GM12864 (cell line): ENCODE results near the gene APOA5.

Source experiments
- DNase-seq: peaks from one replicate; pipeline ENCODE4 v3.0.0-alpha.2; 2011; ENCODE audit warnings: low read depth
- H3K4me3 ChIP-seq: 2 replicates; pipeline ENCODE4 v1.5.1; 2011; ENCODE audit warnings: mild to moderate bottlenecking, low read depth, low read length, control low read depth
- TF ChIP-seq, protein P1 (sequence below): IDR thresholded peaks from 2 replicates; pipeline ENCODE4 v1.5.1; 2011; ENCODE audit warnings: low read depth, mild to moderate bottlenecking, moderate library complexity, low read length, control low read depth, inconsistent platforms; ENCODE audit errors: missing control alignments

APOA5 gene

DNA sequence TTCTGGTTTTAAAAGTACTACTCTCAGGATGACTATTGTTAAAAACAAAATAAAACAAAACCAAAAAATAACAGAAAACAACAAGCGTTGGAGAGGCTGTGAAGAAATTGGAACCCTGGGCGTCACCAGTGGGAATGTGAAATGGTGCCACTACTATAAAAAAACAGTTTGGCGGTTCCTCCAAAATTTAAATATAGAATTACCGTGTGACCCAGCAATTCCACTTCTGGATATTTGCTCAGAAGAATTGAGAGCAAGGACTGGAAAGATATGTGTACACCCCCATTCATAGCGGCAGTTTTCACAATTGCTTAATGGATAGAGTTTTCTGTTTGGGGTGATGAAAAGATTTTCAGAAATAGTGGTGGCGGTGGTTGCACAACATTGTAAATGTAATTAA lies 22.8 kb upstream of the APOA5 start:
- TF ChIP-seq, protein P1, sequence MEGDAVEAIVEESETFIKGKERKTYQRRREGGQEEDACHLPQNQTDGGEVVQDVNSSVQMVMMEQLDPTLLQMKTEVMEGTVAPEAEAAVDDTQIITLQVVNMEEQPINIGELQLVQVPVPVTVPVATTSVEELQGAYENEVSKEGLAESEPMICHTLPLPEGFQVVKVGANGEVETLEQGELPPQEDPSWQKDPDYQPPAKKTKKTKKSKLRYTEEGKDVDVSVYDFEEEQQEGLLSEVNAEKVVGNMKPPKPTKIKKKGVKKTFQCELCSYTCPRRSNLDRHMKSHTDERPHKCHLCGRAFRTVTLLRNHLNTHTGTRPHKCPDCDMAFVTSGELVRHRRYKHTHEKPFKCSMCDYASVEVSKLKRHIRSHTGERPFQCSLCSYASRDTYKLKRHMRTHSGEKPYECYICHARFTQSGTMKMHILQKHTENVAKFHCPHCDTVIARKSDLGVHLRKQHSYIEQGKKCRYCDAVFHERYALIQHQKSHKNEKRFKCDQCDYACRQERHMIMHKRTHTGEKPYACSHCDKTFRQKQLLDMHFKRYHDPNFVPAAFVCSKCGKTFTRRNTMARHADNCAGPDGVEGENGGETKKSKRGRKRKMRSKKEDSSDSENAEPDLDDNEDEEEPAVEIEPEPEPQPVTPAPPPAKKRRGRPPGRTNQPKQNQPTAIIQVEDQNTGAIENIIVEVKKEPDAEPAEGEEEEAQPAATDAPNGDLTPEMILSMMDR, result no peak
- no peak overlapping the region for H3K4me3 ChIP-seq
- no peak for DNase-seq

DNA sequence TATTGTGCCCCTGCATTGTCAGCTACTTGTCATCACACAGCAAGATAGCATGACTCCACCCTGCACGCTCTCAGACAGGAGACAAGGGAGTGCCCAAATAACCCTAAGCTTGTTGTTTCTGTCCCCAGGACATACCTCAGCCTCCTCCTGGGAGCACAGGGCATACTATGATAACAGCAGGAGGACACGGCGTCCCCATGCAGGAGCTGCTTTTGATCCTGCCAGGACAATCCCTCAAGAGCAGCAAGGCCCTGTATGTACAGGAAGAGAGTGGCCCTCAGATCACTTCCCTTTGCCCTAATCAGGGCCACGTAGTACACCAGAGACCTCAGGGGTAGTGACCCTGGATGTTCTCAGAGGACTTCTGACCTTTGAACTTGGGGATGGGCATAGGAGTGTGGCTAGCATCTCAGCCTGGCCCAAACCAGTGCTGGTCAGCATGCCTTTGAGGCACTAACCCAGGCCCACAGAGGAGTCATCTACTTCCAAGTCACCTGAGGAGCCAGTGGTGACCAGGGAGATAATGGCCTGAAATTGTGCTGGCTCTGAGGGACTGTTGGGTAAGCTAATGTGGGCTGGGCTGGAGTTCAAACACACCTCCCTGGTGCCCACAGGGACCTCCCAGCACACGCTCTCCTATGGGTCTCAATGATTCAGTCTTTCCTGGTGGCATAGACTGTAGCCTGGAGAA lies 22.2 kb upstream of the APOA5 start:
- TF ChIP-seq, protein P1, result no peak
- no peak overlapping the region for H3K4me3 ChIP-seq
- no peak for DNase-seq

DNA sequence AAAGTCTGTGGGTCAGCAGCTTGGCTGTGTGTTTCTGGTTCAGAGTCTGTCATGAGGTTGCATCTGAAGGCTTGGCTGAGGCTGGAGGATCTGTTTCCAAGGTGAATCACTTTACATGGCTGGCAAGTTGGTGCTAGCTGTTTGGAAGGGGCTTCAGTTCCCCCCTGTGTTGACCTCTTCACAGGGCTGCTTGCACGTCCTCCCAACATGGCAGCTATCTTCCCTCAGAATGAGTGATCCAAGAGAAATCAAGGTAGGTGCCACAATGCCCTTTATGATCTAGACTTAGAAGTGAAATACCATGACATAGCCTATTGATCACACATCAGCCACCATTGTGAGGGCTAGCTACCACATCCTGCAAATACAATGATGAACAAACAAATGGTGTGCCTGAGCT lies 21.5 kb upstream of the APOA5 start:
- TF ChIP-seq, protein P1, result no peak
- no peak for DNase-seq
- no peak overlapping the region for H3K4me3 ChIP-seq

DNA sequence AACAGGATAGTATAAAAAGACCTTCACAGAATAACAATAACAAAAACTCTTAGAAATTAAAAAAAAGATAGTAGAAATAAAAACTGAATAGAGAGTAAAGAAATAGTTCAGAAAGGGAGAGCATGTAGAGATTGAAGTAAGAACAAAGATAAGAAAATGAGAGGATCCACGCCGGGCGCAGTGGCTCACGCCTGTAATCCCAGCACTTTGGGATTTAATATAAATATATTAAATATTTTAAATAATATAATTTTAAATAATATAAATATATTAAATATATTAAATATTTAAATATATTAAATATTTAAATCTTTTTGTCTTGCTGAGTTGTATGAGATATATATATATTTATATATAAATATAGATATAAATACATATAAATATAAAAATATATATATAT lies 20.4 kb upstream of the APOA5 start:
- TF ChIP-seq, protein P1, result no peak
- H3K4me3 ChIP-seq, result no peak overlapping the region
- no peak for DNase-seq

DNA sequence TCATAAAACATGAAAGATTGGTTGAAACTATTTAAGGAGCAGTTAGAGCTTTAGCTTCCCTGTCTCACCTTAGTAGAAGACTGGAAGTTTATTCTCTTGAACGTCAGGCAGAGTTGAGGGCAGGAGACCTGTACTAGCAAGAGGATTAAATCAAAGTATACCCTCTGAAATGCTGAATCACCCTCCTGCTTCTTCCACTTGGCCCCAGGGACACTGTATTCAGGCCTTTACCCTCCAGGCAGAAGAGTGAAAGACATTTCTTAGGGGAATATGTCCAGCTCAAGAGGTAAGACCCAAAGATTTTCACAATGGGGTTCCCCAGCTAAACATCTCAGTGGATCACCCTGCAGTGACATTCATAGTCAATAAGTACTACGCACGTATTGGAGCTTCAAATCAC lies 19.5 kb upstream of the APOA5 start:
- H3K4me3 ChIP-seq, result no peak overlapping the region
- no peak for DNase-seq
- TF ChIP-seq, protein P1, result no peak

DNA sequence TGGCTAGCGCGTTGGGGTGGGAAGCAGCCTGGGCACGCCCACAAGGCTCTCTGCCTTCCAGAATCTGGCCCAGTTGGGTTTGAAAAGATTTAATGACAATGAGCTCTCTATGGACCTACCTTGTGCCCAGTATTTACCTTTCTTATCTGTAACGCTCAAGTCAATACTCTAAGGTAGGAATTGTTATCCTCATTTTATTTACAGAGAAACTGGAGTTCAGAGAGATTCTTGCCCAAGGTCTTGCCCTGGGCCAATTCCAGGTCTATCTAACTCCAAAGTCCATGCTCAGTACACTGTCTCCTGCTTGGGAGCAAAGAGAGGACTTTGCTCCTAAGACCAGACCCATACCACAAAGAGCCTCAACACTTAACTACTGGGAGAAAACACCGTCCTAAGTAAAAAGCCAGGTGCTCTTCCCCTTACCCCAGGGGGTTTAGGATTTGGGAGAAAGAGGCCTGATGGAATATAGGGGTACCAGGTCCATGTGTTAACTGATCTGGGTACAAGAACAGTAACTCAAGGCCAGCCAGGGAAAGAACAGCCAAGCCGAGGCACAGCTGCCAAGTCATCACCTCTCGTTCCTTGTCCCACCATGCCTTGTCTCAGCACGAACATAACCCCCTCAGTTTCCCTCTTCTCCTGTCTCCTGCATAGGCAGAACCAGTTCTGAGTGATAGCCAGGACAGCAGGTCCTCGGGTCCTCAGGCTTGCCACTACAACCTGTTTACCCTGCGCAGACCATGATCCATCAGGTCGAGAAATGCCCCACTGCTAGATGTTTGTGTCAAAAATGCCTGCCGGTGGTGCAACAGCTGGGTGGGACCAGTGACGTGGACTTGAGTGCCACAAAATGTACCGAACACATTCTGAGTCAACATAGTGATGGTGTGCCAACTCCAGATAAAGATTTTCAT lies 16.8 kb upstream of the APOA5 start:
- TF ChIP-seq, protein P1, result no peak
- H3K4me3 ChIP-seq, result no peak overlapping the region
- no peak for DNase-seq
